Fibroblast of lung (primary cell): ENCODE measurements around the gene SC5D.

Experiments used
- EZH2 ChIP-seq: IDR thresholded peaks from 2 replicates; pipeline ENCODE4 v1.5.1; 2012; ENCODE audit warnings: low read length, control low read depth, mild to moderate bottlenecking; ENCODE audit errors: missing control alignments
- TF ChIP-seq, protein P1 (sequence below), 2 donors: IDR thresholded peaks in 1 of 2; conservative IDR thresholded peaks in 1 of 2; 1 replicate in 1 of 2; 2 replicates in 1 of 2; pipeline ENCODE4 v1.5.1; 2011 to 2012; ENCODE audit warnings: low read length in 2 of 2, control low read depth in 1 of 2, inconsistent platforms in 1 of 2, low read depth in 1 of 2, mild to moderate bottlenecking in 1 of 2

GRCh38 chr11:121300313-121300971 is 7.9 kb downstream of the SC5D start:
- TF ChIP-seq, protein P1, sequence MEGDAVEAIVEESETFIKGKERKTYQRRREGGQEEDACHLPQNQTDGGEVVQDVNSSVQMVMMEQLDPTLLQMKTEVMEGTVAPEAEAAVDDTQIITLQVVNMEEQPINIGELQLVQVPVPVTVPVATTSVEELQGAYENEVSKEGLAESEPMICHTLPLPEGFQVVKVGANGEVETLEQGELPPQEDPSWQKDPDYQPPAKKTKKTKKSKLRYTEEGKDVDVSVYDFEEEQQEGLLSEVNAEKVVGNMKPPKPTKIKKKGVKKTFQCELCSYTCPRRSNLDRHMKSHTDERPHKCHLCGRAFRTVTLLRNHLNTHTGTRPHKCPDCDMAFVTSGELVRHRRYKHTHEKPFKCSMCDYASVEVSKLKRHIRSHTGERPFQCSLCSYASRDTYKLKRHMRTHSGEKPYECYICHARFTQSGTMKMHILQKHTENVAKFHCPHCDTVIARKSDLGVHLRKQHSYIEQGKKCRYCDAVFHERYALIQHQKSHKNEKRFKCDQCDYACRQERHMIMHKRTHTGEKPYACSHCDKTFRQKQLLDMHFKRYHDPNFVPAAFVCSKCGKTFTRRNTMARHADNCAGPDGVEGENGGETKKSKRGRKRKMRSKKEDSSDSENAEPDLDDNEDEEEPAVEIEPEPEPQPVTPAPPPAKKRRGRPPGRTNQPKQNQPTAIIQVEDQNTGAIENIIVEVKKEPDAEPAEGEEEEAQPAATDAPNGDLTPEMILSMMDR (conservative IDR thresholded peaks at IDR 0.05 in 1 of 2, IDR thresholded peaks at IDR 0.05 in 1 of 2; ENCODE audit: low read depth in 1 of 2, low read length in 2 of 2), result no peak
- TF ChIP-seq EZH2, result no peak
